Smooth muscle cell (in vitro differentiated cells): ENCODE data around the gene UBL4A. TPM values are rescaled to one million over a fixed set of nuclear protein-coding genes. Genes with fewer than 3 reads are reported as not detected.

Source experiments
- DNase-seq: peaks from one replicate; lab custom pipeline; 2025; ENCODE audit not compliant: unreplicated experiment; lab: John Stamatoyannopoulos, UW
- H2AFZ ChIP-seq: fragments of 200-600 bp; sonication (generic); 2 replicates; pipeline ENCODE4 v1.6.0; 2016; ENCODE audit warnings: antibody characterized with exemption, low read depth, mild to moderate bottlenecking
- H3F3A ChIP-seq: fragments of 200-600 bp; sonication (generic); 2 replicates; pipeline ENCODE4 v1.6.0; 2017; ENCODE audit warnings: antibody characterized with exemption, low read depth
- H3K27ac ChIP-seq: fragments of 200-600 bp; sonication (generic); 2 replicates; pipeline ENCODE4 v1.5.1; 2016; ENCODE audit warnings: low read depth, mild to moderate bottlenecking
- H3K27me3 ChIP-seq: fragments of 200-600 bp; sonication (generic); 2 replicates; pipeline ENCODE4 v1.6.1; 2016; ENCODE audit warnings: low read depth, mild to moderate bottlenecking
- H3K36me3 ChIP-seq: fragments of 200-600 bp; sonication (generic); 2 replicates; pipeline ENCODE4 v1.5.1; 2016; ENCODE audit warnings: low read depth
- H3K4me1 ChIP-seq: fragments of 200-600 bp; sonication (generic); 2 replicates; pipeline ENCODE4 v1.5.1; 2016; ENCODE audit warnings: low read depth
- H3K4me2 ChIP-seq: fragments of 200-600 bp; sonication (generic); 2 replicates; pipeline ENCODE4 v1.6.0; 2016; ENCODE audit warnings: mild to moderate bottlenecking
- H3K4me3 ChIP-seq: fragments of 200-600 bp; sonication (generic); 2 replicates; pipeline ENCODE4 v1.5.1; 2016; ENCODE audit warnings: mild to moderate bottlenecking
- H3K79me2 ChIP-seq: fragments of 200-600 bp; sonication (generic); 2 replicates; pipeline ENCODE4 v1.6.0; 2016; ENCODE audit warnings: low read depth, mild to moderate bottlenecking
- H3K9ac ChIP-seq: fragments of 200-600 bp; sonication (generic); 2 replicates; pipeline ENCODE4 v1.6.0; 2016; ENCODE audit warnings: low read depth
- H3K9me3 ChIP-seq: fragments of 200-600 bp; sonication (generic); replicated peaks from 2 replicates; pipeline ENCODE4 v1.5.1; 2016; ENCODE audit warnings: low read depth
- H4K20me1 ChIP-seq: fragments of 200-600 bp; sonication (generic); 2 replicates; pipeline ENCODE4 v1.6.0; 2016; ENCODE audit warnings: low read depth
- WGBS: methylation state at CpG from one replicate; pipeline ENCODE4 v1.1.7; 2016; ENCODE audit warnings: low lambda C conversion rate; 5-methylcytosine and 5-hydroxymethylcytosine counted together
- polyA plus RNA-seq: library from polyadenylated mRNA; unstranded; fragments of >200 nt; fragmentation: Nextera tagmentation; extraction: Ambion mirVana; gene quantifications from 2 replicates; pipeline ENCODE4 v1.2.1, GENCODE V29; 2016
- total RNA-seq: library from RNA; depleted of rRNA; stranded (reverse); fragments of >200 nt; gene quantifications from 2 replicates; pipeline ENCODE4 v1.2.3, GENCODE V29; 2014
- TF ChIP-seq, protein P1 (sequence below): fragments of 200-600 bp; sonication (generic); IDR thresholded peaks from 2 replicates; pipeline ENCODE4 v1.5.1; 2017; ENCODE audit warnings: borderline replicate concordance, mild to moderate bottlenecking, antibody characterized with exemption; ENCODE audit not compliant: insufficient read depth, poor library complexity, severe bottlenecking

Gene UBL4A
- total and polyA plus RNA-seq, 2 experiments from 2014 or later: 42.1 to 46.9 TPM

DNA sequence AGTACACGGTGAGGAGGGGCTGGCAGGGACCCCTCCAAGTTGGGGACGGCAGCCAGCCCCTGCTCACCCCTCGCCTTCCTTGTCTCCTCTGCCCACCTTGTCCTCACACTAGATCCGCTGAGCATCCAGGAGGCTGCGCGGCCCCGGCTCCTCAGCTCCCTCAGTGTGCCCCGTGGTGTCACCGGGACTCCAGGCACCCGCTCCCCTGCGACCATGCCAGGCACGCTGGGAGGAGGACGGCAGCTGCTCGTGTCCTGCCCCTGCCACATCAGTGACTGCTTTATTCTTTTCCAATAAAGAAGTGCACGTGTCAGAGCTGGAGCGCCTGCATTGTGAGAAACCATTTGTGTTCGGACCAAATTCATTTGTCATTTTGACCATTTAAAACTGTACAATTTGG is 36.1 kb downstream of the UBL4A start:
- TF ChIP-seq, protein P1, sequence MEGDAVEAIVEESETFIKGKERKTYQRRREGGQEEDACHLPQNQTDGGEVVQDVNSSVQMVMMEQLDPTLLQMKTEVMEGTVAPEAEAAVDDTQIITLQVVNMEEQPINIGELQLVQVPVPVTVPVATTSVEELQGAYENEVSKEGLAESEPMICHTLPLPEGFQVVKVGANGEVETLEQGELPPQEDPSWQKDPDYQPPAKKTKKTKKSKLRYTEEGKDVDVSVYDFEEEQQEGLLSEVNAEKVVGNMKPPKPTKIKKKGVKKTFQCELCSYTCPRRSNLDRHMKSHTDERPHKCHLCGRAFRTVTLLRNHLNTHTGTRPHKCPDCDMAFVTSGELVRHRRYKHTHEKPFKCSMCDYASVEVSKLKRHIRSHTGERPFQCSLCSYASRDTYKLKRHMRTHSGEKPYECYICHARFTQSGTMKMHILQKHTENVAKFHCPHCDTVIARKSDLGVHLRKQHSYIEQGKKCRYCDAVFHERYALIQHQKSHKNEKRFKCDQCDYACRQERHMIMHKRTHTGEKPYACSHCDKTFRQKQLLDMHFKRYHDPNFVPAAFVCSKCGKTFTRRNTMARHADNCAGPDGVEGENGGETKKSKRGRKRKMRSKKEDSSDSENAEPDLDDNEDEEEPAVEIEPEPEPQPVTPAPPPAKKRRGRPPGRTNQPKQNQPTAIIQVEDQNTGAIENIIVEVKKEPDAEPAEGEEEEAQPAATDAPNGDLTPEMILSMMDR: no peak
- no peaks in the 10 kb centered on the region for H3K4me1 ChIP-seq
- no peaks in the 10 kb centered on the region for H4K20me1 ChIP-seq
- H3K9me3 ChIP-seq: no peaks in the 10 kb centered on the region
- H3K4me3 ChIP-seq: no peak overlapping the region
- DNase-seq: no peak
- no peak overlapping the region for H2AFZ ChIP-seq
- H3F3A ChIP-seq: no peaks in the 10 kb centered on the region
- no peak overlapping the region for H3K27ac ChIP-seq
- no peak overlapping the region for H3K9ac ChIP-seq
- peaks cover 6% of the 10 kb centered on the region for H3K79me2 ChIP-seq
- H3K4me2 ChIP-seq: no peak overlapping the region
- 92% methylated on average over 17 of the region's 17 CpGs for whole genome bisulfite sequencing
- H3K27me3 ChIP-seq: no peaks in the 10 kb centered on the region
- no peaks in the 10 kb centered on the region for H3K36me3 ChIP-seq

DNA sequence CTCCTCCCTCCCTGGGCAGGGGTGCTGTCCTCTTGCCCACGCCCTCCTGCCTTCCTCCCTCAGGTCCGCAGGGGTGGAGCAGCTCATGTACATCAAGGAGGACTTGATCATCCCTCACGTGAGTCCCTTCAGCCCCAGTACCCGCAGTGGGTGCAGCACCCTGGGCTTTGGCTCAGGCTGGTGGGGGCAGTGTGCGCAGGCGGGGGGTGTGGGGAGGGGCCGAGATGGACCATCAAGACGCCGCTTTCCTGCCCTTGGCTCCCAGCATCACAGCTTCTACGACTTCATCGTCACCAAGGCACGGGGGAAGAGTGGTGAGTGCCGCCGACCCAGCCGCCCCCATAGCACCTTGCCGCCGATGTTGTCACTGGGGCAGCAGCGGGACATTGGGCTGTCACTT is 36.8 kb downstream of the UBL4A start:
- H3F3A ChIP-seq: no peaks in the 10 kb centered on the region
- H4K20me1 ChIP-seq: no peaks in the 10 kb centered on the region
- H3K27ac ChIP-seq: no peak overlapping the region
- H3K4me3 ChIP-seq: no peak overlapping the region
- H3K9me3 ChIP-seq: no peaks in the 10 kb centered on the region
- no peaks in the 10 kb centered on the region for H3K36me3 ChIP-seq
- peaks cover 13% of the 10 kb centered on the region for H3K79me2 ChIP-seq
- peaks cover 6% of the 10 kb centered on the region for H3K4me1 ChIP-seq
- TF ChIP-seq, protein P1: no peak
- H3K9ac ChIP-seq: no peak overlapping the region
- no peaks in the 10 kb centered on the region for H3K27me3 ChIP-seq
- 93% methylated on average over 18 of the region's 18 CpGs for WGBS
- H3K4me2 ChIP-seq: no peak overlapping the region
- no peak overlapping the region for H2AFZ ChIP-seq
- DNase-seq: no peak

DNA sequence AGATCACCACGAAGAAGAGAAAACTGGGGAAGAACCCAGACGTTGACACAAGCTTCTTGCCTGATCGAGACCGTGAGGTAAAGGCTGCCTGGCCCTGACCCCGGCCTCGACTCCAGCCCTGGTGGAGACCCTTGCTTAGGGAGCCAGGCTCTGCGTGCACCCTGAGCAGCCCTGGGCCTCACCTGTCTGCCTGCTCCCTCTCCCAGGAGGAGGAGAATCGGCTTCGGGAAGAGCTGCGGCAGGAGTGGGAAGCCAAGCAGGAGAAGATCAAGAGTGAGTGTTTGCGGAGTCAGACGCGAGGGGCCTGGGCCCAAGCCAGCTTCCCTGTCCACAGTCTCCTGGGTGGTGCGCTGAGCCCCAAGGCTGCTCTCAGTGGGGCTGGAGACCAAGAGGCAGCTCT is 37.9 kb downstream of the UBL4A start:
- Histone ChIP-seq H3K36me3 (no peaks in the 10 kb centered on the region), H3K79me2 (peaks cover 16% of the 10 kb centered on the region), H3K9ac (no peak overlapping the region), H3K9me3 (no peaks in the 10 kb centered on the region), H3K27me3 (no peaks in the 10 kb centered on the region), H2AFZ (no peak overlapping the region), H3K4me3 (no peak overlapping the region), H4K20me1 (no peaks in the 10 kb centered on the region), H3K4me2 (no peak overlapping the region), H3K27ac (no peak overlapping the region), H3K4me1 (peaks cover 6% of the 10 kb centered on the region), H3F3A (no peaks in the 10 kb centered on the region)
- TF ChIP-seq, protein P1: no peak
- 92% methylated on average over 14 of the region's 14 CpGs for WGBS
- no peak for DNase-seq

DNA sequence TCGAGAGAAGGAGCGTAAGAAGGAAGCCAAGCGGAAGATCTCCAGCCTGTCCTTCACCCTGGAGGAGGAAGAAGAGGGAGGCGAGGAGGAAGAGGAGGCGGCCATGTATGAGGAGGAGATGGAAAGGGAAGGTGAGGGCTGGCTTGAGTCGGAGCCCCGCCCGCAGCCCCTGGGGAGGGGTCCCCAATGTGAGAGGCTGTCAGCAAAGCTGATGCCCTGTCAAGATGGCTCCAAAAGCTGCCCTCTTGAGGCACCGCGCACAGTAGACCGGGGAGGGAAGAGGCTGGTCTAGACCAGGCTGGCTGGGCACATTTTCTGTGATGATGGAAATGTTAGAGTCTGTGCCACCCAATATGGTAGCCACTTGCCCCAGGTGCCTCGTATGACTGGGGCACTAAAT is 40.0 kb downstream of the UBL4A start:
- Histone ChIP-seq H4K20me1 (no peaks in the 10 kb centered on the region), H3K4me1 (peaks cover 6% of the 10 kb centered on the region), H3K27me3 (no peaks in the 10 kb centered on the region), H3K9ac (no peak overlapping the region), H3K79me2 (peaks cover 16% of the 10 kb centered on the region), H3F3A (no peaks in the 10 kb centered on the region), H3K4me3 (no peak overlapping the region), H2AFZ (no peak overlapping the region), H3K27ac (no peak overlapping the region), H3K36me3 (no peaks in the 10 kb centered on the region), H3K9me3 (no peaks in the 10 kb centered on the region), H3K4me2 (no peak overlapping the region)
- DNase-seq: no peak
- 93% methylated on average over 12 of the region's 12 CpGs for WGBS
- TF ChIP-seq, protein P1: no peak
